Esophagus squamous epithelium (tissue), 5 donors: ENCODE data around the gene MMP24. TPM values are rescaled to one million over a fixed set of nuclear protein-coding genes. Genes with fewer than 3 reads are reported as not detected.
"Not testable (repeated sequence)": the region's sequence is repeated elsewhere in the genome, so short reads cannot be mapped to it uniquely, and the experiment has no call there.

Experiments
- DNase-seq: peaks from one replicate; lab custom pipeline; 2025; lab: John Stamatoyannopoulos, UW
- H3K27ac ChIP-seq, 4 donors: fragments of 200-600 bp; sonication (generic); one replicate each; pipeline ENCODE4 v1.5.1; 2016 to 2019; ENCODE audit warnings: mild to moderate bottlenecking in 1 of 4
- H3K27me3 ChIP-seq, 4 donors: fragments of 200-600 bp; sonication (generic); 1 replicate in 3 of 4; 2 replicates in 1 of 4; pipeline versions ENCODE4 v1.5.1 to v1.6.0; 2017 to 2021; ENCODE audit warnings: antibody characterized with exemption in 1 of 4
- H3K36me3 ChIP-seq, 3 donors: fragments of 200-600 bp; sonication (generic); one replicate each; pipeline ENCODE4 v1.5.1; 2016 to 2019
- H3K4me1 ChIP-seq, 3 donors: fragments of 200-600 bp; sonication (generic); one replicate each; pipeline ENCODE4 v1.5.1; 2017 to 2019
- H3K4me3 ChIP-seq, 4 donors: fragments of 200-600 bp; sonication (generic); 1 replicate in 3 of 4; 2 replicates in 1 of 4; pipeline ENCODE4 v1.5.1; 2016 to 2019; ENCODE audit warnings: mild to moderate bottlenecking in 2 of 4, moderate library complexity in 1 of 4
- H3K9me3 ChIP-seq, 3 donors: fragments of 200-600 bp; sonication (generic); one replicate each; pipeline ENCODE4 v1.5.1; 2016 to 2019
- CTCF ChIP-seq, 6 experiments: fragments of 450-650 bp in 4 of 6; fragments of 200-600 bp in 2 of 6; sonication (generic) in 2 of 6; IDR thresholded peaks; one replicate each; pipeline ENCODE4 v1.5.1; 2016 to 2019; ENCODE audit warnings: antibody characterized with exemption in 6 of 6, mild to moderate bottlenecking in 4 of 6, moderate library complexity in 4 of 6
- POLR2A ChIP-seq, 4 donors: fragments of 450-650 bp; IDR thresholded peaks; one replicate each; pipeline ENCODE4 v1.6.1; 2017; ENCODE audit warnings: antibody characterized with exemption in 4 of 4, mild to moderate bottlenecking in 4 of 4, moderate library complexity in 3 of 4
- WGBS, 2 donors: methylation state at CpG; one replicate each; pipeline ENCODE4 v1.1.5; 2018; 5-methylcytosine and 5-hydroxymethylcytosine counted together
- intact Hi-C: fragments of 100-400 bp; cut with DNase I; formaldehyde crosslinking; loops from one replicate; pipeline ENCODE4 v1.15.0; 2022
- total RNA-seq, 4 donors: library from RNA; depleted of rRNA; stranded (reverse); fragments of >200 nt; gene quantifications; one replicate each; pipeline ENCODE4 v1.1.0, GENCODE V29; 2016
- donor health status: DM: yes; HTN: yes; CAD: no.

Gene MMP24
- total RNA-seq, 4 donors from 2014 or later: 0.06 to 0.38 (median 0.08) TPM; not detected in 1

GRCh38 chr20:35257175-35257909, 30.9 kb downstream of the MMP24 start:
- H3K4me3 ChIP-seq: no peak overlapping the region
- H3K27ac ChIP-seq: no peak overlapping the region
- intact Hi-C loops: no loop called here
- peaks cover 0 to 16% (median 0%) of the 10 kb centered on the region in 3 donors for H3K36me3 ChIP-seq
- DNase-seq: no peak
- 73 to 84% methylated on average over 7 to 8 of the region's 8 CpGs for WGBS, 2 donors
- TF ChIP-seq CTCF (IDR thresholded peaks at IDR 0.05) (no peak), POLR2A (IDR thresholded peaks at IDR 0.05) (no peak)
- no peaks in the 10 kb centered on the region for H3K9me3 ChIP-seq
- H3K4me1 ChIP-seq: no peaks in the 10 kb centered on the region
- no peaks in the 10 kb centered on the region for H3K27me3 ChIP-seq

GRCh38 chr20:35260426-35260825, 33.9 kb downstream of the MMP24 start:
- intact Hi-C loops: loop anchor here (10.0 kb wide), 1 partner anchor 46 kb away; no protein-coding TSS in a partner anchor
- DNase-seq: no peak

GRCh38 chr20:35262321-35262720, 35.8 kb downstream of the MMP24 start:
- H3K4me3 ChIP-seq, H3K27me3 ChIP-seq, H3K9me3 ChIP-seq, H3K27ac ChIP-seq, DNase-seq: not testable (repeated sequence)
- H3K4me1 ChIP-seq: peaks cover 0 to 12% (median 0%) of the 10 kb centered on the region in 3 donors
- 73% methylated on average over 6 to 7 of the region's 10 CpGs for WGBS, 2 donors
- intact Hi-C loops: loop anchor here (10.0 kb wide), 1 partner anchor 48 kb away; no protein-coding TSS in a partner anchor
- peaks cover 0 to 25% (median 4%) of the 10 kb centered on the region in 3 donors for H3K36me3 ChIP-seq

More at GRCh38 chr20:35260426-35260825, 33.9 kb downstream of the MMP24 start:
- no peak overlapping the region for H3K4me3 ChIP-seq
- peaks cover 0 to 13% (median 0%) of the 10 kb centered on the region in 3 donors for H3K36me3 ChIP-seq
- WGBS, 2 donors: 20 to 100% methylated on average over 1 of the region's 6 CpGs
- H3K4me1 ChIP-seq: peaks cover 0 to 12% (median 0%) of the 10 kb centered on the region in 3 donors
- H3K27ac ChIP-seq: no peak overlapping the region
- TF ChIP-seq CTCF (IDR thresholded peaks at IDR 0.05): no peak
- no peak for TF ChIP-seq POLR2A (IDR thresholded peaks at IDR 0.05)
- H3K27me3 ChIP-seq: no peaks in the 10 kb centered on the region
- no peaks in the 10 kb centered on the region for H3K9me3 ChIP-seq

GRCh38 chr20:35262731-35263531, 36.4 kb downstream of the MMP24 start:
- Histone ChIP-seq H3K4me1 (peaks cover 0 to 12% (median 0%) of the 10 kb centered on the region in 3 donors), H3K36me3 (peaks cover 0 to 31% (median 4%) of the 10 kb centered on the region in 3 donors)
- WGBS, 2 donors: 67 to 69% methylated on average over 5 of the region's 8 CpGs
- not testable (repeated sequence) for H3K4me3 ChIP-seq, H3K27me3 ChIP-seq, DNase-seq, H3K9me3 ChIP-seq, H3K27ac ChIP-seq
- intact Hi-C loops: loop anchor here (10.0 kb wide), 1 partner anchor 48 kb away; no protein-coding TSS in a partner anchor

GRCh38 chr20:35263532-35264341, 37.2 kb downstream of the MMP24 start:
- no peaks in the 10 kb centered on the region for H3K27me3 ChIP-seq
- H3K36me3 ChIP-seq: peaks cover 0 to 39% (median 6%) of the 10 kb centered on the region in 3 donors
- H3K4me3 ChIP-seq: no peak overlapping the region
- no peak for TF ChIP-seq CTCF (IDR thresholded peaks at IDR 0.05)
- DNase-seq: no peak
- intact Hi-C loops: loop anchor here (10.0 kb wide), 1 partner anchor 49 kb away; no protein-coding TSS in a partner anchor
- peaks cover 0 to 12% (median 0%) of the 10 kb centered on the region in 3 donors for H3K4me1 ChIP-seq
- no peaks in the 10 kb centered on the region for H3K9me3 ChIP-seq
- no peak overlapping the region for H3K27ac ChIP-seq
- 62 to 77% methylated on average over 5 to 7 of the region's 17 CpGs for WGBS, 2 donors
